Liver (tissue), 3 donors: ENCODE results near the gene CSAD.

ENCODE experiments used
- EGR1 ChIP-seq, 2 donors: IDR thresholded peaks; 2 replicates each; pipeline ENCODE4 v1.6.1; 2016 to 2018; ENCODE audit warnings: antibody characterized with exemption in 2 of 2, low read depth in 2 of 2
- GABPA ChIP-seq, 2 donors: IDR thresholded peaks in 1 of 2; conservative IDR thresholded peaks in 1 of 2; 2 replicates each; pipeline ENCODE4 v1.6.1; 2016; ENCODE audit warnings: antibody characterized with exemption in 2 of 2, mild to moderate bottlenecking in 1 of 2, moderate library complexity in 1 of 2
- HNF4A ChIP-seq, 2 donors: conservative IDR thresholded peaks; 2 replicates each; pipeline ENCODE4 v1.6.1; 2016; ENCODE audit warnings: antibody characterized with exemption in 2 of 2, mild to moderate bottlenecking in 2 of 2
- HNF4G ChIP-seq: IDR thresholded peaks from 2 replicates; pipeline ENCODE4 v1.6.1; 2016; ENCODE audit warnings: antibody characterized with exemption
- JUND ChIP-seq, 2 donors: IDR thresholded peaks; 2 replicates each; pipeline ENCODE4 v1.6.1; 2016; ENCODE audit warnings: antibody characterized with exemption in 2 of 2
- RAD21 ChIP-seq, 2 donors: IDR thresholded peaks; 2 replicates each; pipeline ENCODE4 v1.6.1; 2016; ENCODE audit warnings: antibody characterized with exemption in 2 of 2, mild to moderate bottlenecking in 2 of 2
- TAF1 ChIP-seq: conservative IDR thresholded peaks from 2 replicates; pipeline ENCODE4 v1.6.1; 2016; ENCODE audit warnings: antibody characterized with exemption, mild to moderate bottlenecking
- YY1 ChIP-seq: IDR thresholded peaks from 2 replicates; pipeline ENCODE4 v1.6.1; 2016; ENCODE audit warnings: antibody characterized with exemption, mild to moderate bottlenecking
- TF ChIP-seq, protein P1 (sequence below): fragments of 150-350 bp; IDR thresholded peaks from 2 replicates; pipeline ENCODE4 v1.5.1; 2017; ENCODE audit warnings: improper control_type of control experiment, low read depth, low read length; ENCODE audit not compliant: missing input control
- TF ChIP-seq, protein P2 (sequence below): IDR thresholded peaks from 2 replicates; pipeline ENCODE4 v1.6.1; 2016; ENCODE audit warnings: antibody characterized with exemption, mild to moderate bottlenecking
- TF ChIP-seq, protein P3 (sequence below): IDR thresholded peaks from 2 replicates; pipeline ENCODE4 v1.6.1; 2016; ENCODE audit warnings: antibody characterized with exemption
- TF ChIP-seq, protein P4 (sequence below): IDR thresholded peaks from 2 replicates; pipeline ENCODE4 v1.6.1; 2016; ENCODE audit warnings: antibody characterized with exemption
- donor health status: healthy.
- donor health status: healthy.

DNA sequence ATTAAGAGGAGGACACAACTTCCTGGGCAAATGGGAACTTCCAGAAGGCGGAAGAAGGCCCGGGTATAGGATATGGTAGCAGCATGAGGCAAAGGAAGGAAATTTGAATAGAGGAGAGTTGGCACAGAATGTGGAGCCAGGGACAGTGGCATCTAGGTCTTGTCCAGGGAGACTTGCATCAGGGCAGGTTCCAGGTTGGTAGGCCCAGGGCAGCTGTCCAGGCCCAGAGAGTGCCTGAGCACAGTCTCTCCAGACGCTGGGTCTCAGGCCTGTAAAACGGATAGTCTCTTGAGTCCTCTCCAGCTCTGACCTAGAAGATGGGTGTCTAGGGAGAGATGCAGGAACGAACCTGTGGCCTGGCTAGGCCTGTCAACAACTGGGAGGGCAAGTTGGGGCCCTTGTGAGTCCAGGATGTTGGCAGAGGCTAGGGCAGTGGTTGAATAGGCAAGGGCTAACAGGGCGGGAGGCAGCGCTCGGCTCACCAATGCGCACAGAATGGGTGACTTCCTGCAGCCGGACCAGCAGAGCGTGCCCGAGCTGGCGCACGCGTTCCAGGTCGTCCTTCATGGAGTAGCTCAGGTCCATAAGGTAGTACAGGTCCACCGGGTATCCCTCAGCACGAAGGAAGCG, 16.4 kb upstream of the CSAD start:
- TF ChIP-seq JUND (IDR thresholded peaks at IDR 0.05), result no peak
- TF ChIP-seq, protein P1, sequence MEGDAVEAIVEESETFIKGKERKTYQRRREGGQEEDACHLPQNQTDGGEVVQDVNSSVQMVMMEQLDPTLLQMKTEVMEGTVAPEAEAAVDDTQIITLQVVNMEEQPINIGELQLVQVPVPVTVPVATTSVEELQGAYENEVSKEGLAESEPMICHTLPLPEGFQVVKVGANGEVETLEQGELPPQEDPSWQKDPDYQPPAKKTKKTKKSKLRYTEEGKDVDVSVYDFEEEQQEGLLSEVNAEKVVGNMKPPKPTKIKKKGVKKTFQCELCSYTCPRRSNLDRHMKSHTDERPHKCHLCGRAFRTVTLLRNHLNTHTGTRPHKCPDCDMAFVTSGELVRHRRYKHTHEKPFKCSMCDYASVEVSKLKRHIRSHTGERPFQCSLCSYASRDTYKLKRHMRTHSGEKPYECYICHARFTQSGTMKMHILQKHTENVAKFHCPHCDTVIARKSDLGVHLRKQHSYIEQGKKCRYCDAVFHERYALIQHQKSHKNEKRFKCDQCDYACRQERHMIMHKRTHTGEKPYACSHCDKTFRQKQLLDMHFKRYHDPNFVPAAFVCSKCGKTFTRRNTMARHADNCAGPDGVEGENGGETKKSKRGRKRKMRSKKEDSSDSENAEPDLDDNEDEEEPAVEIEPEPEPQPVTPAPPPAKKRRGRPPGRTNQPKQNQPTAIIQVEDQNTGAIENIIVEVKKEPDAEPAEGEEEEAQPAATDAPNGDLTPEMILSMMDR, result no peak
- TF ChIP-seq YY1, result no peak
- TF ChIP-seq TAF1, result no peak
- TF ChIP-seq GABPA (IDR thresholded peaks at IDR 0.05 in 1 of 2, conservative IDR thresholded peaks at IDR 0.05 in 1 of 2), result no peak
- TF ChIP-seq HNF4G, result no peak
- no peak for TF ChIP-seq HNF4A (conservative IDR thresholded peaks at IDR 0.05)
- no peak for TF ChIP-seq RAD21 (IDR thresholded peaks at IDR 0.05)
- TF ChIP-seq, protein P2, sequence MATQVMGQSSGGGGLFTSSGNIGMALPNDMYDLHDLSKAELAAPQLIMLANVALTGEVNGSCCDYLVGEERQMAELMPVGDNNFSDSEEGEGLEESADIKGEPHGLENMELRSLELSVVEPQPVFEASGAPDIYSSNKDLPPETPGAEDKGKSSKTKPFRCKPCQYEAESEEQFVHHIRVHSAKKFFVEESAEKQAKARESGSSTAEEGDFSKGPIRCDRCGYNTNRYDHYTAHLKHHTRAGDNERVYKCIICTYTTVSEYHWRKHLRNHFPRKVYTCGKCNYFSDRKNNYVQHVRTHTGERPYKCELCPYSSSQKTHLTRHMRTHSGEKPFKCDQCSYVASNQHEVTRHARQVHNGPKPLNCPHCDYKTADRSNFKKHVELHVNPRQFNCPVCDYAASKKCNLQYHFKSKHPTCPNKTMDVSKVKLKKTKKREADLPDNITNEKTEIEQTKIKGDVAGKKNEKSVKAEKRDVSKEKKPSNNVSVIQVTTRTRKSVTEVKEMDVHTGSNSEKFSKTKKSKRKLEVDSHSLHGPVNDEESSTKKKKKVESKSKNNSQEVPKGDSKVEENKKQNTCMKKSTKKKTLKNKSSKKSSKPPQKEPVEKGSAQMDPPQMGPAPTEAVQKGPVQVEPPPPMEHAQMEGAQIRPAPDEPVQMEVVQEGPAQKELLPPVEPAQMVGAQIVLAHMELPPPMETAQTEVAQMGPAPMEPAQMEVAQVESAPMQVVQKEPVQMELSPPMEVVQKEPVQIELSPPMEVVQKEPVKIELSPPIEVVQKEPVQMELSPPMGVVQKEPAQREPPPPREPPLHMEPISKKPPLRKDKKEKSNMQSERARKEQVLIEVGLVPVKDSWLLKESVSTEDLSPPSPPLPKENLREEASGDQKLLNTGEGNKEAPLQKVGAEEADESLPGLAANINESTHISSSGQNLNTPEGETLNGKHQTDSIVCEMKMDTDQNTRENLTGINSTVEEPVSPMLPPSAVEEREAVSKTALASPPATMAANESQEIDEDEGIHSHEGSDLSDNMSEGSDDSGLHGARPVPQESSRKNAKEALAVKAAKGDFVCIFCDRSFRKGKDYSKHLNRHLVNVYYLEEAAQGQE, result no peak
- TF ChIP-seq, protein P3, sequence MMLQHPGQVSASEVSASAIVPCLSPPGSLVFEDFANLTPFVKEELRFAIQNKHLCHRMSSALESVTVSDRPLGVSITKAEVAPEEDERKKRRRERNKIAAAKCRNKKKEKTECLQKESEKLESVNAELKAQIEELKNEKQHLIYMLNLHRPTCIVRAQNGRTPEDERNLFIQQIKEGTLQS, result no peak
- no peak for TF ChIP-seq EGR1 (IDR thresholded peaks at IDR 0.05; ENCODE audit: low read depth in 2 of 2)
- TF ChIP-seq, protein P4, sequence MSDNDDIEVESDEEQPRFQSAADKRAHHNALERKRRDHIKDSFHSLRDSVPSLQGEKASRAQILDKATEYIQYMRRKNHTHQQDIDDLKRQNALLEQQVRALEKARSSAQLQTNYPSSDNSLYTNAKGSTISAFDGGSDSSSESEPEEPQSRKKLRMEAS, result no peak
